PC-9 (cell line): ENCODE results near the gene FRRS1. TPM values are rescaled to one million over a fixed set of nuclear protein-coding genes. Genes with fewer than 3 reads are reported as not detected.

Experiments
- BruUV-seq: library from RNA; stranded (reverse); fragments of 400-500 nt; replicated peaks from 2 replicates; lab custom pipeline; 2021; lab: Mats Ljungman, UMichigan
- CTCF ChIA-PET: fragments of 300-600 bp; sonication (Branson Sonifier 250); formaldehyde crosslinking; loops from one replicate; lab custom pipeline; 2022; ENCODE audit warnings: antibody characterized with exemption; lab: Charles Lee
- POLR2A ChIA-PET: fragments of 300-600 bp; sonication (Branson Sonifier 250); formaldehyde crosslinking; loops from one replicate; lab custom pipeline; 2022; ENCODE audit warnings: antibody characterized with exemption; ENCODE audit not compliant: unreplicated experiment; lab: Charles Lee
- DNase-seq, 2 experiments: peaks; one replicate each; pipeline versions ENCODE4 v3.0.0 to v3.0.0-alpha.2; 2015 to 2022; ENCODE audit warnings: mixed read lengths in 1 of 2
- H2AFZ ChIP-seq: fragments of 200-600 bp; sonication (generic); 2 replicates; pipeline ENCODE4 v1.8.1; 2017; ENCODE audit warnings: antibody characterized with exemption
- H3F3A ChIP-seq: fragments of 200-600 bp; sonication (generic); 2 replicates; pipeline ENCODE4 v1.8.1; 2017; ENCODE audit warnings: antibody characterized with exemption, mild to moderate bottlenecking, low read depth; ENCODE audit not compliant: insufficient read depth
- H3K27ac ChIP-seq: fragments of 200-600 bp; sonication (generic); 2 replicates; pipeline ENCODE4 v1.6.1; 2016; ENCODE audit warnings: mixed run types
- H3K27me3 ChIP-seq: fragments of 200-600 bp; sonication (generic); 2 replicates; pipeline ENCODE4 v1.6.1; 2016; ENCODE audit warnings: low read depth, mixed run types; ENCODE audit not compliant: insufficient read depth
- H3K36me3 ChIP-seq: fragments of 200-600 bp; sonication (generic); 2 replicates; pipeline ENCODE4 v1.6.1; 2016; ENCODE audit warnings: low read depth, mixed run types
- H3K4me1 ChIP-seq: fragments of 200-600 bp; sonication (generic); replicated peaks from 2 replicates; pipeline ENCODE4 v1.6.1; 2016; ENCODE audit warnings: mixed run types; ENCODE audit not compliant: insufficient read depth
- H3K4me2 ChIP-seq: fragments of 200-600 bp; sonication (generic); 2 replicates; pipeline ENCODE4 v1.6.1; 2017; ENCODE audit warnings: mixed run types
- H3K4me3 ChIP-seq: fragments of 200-600 bp; sonication (generic); 2 replicates; pipeline ENCODE4 v1.6.1; 2016; ENCODE audit warnings: mixed run types
- H3K79me2 ChIP-seq: fragments of 200-600 bp; sonication (generic); 2 replicates; pipeline ENCODE4 v1.6.1; 2017; ENCODE audit warnings: low read depth, mixed run types
- H3K9me2 ChIP-seq: fragments of 200-600 bp; sonication (generic); 2 replicates; pipeline ENCODE4 v1.8.1; 2017; ENCODE audit warnings: mild to moderate bottlenecking; ENCODE audit not compliant: insufficient read depth
- H3K9me3 ChIP-seq: fragments of 200-600 bp; sonication (generic); 2 replicates; pipeline ENCODE4 v1.8.1; 2016; ENCODE audit warnings: low read depth; ENCODE audit not compliant: insufficient read depth
- H4K20me1 ChIP-seq: fragments of 200-600 bp; sonication (generic); 2 replicates; pipeline ENCODE4 v1.8.1; 2017; ENCODE audit not compliant: insufficient read depth
- CTCF ChIP-seq: fragments of 200-600 bp; sonication (generic); conservative IDR thresholded peaks from 2 replicates; pipeline ENCODE4 v1.6.1; 2017; ENCODE audit warnings: mixed run types, antibody characterized with exemption, mild to moderate bottlenecking, moderate library complexity
- EZH2 ChIP-seq: fragments of 200-600 bp; sonication (generic); IDR thresholded peaks from 2 replicates; pipeline ENCODE4 v1.8.0; 2017; ENCODE audit warnings: antibody characterized with exemption, low read depth
- intact Hi-C: fragments of 100-400 bp; cut with micrococcal nuclease; formaldehyde crosslinking; loops from one replicate; pipeline ENCODE4 v1.10.0; 2022; ENCODE audit not compliant: unreplicated experiment
- total RNA-seq: library from RNA; stranded (reverse); gene quantifications from 2 replicates; pipeline ENCODE4 v1.2.3, GENCODE V29; 2021

The FRRS1 gene
- total RNA-seq, 1 experiment from 2014 or later: 7.3 TPM

- Histone ChIP-seq H3K9me3 (no peaks in the 10 kb centered on the region), H4K20me1 (no peaks in the 10 kb centered on the region), H3K4me2 (no peak overlapping the region), H3K4me3 (no peak overlapping the region), H3K4me1 (no peaks in the 10 kb centered on the region), H3K9me2 (no peaks in the 10 kb centered on the region), H3K27me3 (no peaks in the 10 kb centered on the region), H3K79me2 (no peaks in the 10 kb centered on the region), H3K36me3 (no peaks in the 10 kb centered on the region), H2AFZ (no peak overlapping the region), H3K27ac (no peak overlapping the region), H3F3A (no peaks in the 10 kb centered on the region)
- no TSS peak for BruUV-seq
- CTCF ChIA-PET: no interaction called here
- intact Hi-C loops: no loop called here
- POLR2A ChIA-PET: no interaction called here
- TF ChIP-seq CTCF: no peak
- DNase-seq: no peak
Observed at GRCh38 chr1:99781798-99782197, 15.4 kb upstream of the FRRS1 start.

- H3K27ac ChIP-seq: no peak overlapping the region
- H3K9me2 ChIP-seq: no peaks in the 10 kb centered on the region
- peak overlapping the region; percentile 26; the same call in 1 of the 2 replicates for H2AFZ ChIP-seq
- CTCF ChIA-PET: no interaction called here
- no peak overlapping the region for H3K4me3 ChIP-seq
- no peaks in the 10 kb centered on the region for H4K20me1 ChIP-seq
- H3K79me2 ChIP-seq: no peaks in the 10 kb centered on the region
- intact Hi-C loops: no loop called here
- POLR2A ChIA-PET: no interaction called here
- DNase-seq: peak in 1 of 2 experiments; percentile 15
- H3K4me1 ChIP-seq: no peaks in the 10 kb centered on the region
- H3K9me3 ChIP-seq: no peaks in the 10 kb centered on the region
- H3K27me3 ChIP-seq: no peaks in the 10 kb centered on the region
- H3F3A ChIP-seq: no peaks in the 10 kb centered on the region
- no TSS peak for BruUV-seq
- H3K36me3 ChIP-seq: no peaks in the 10 kb centered on the region
- no peak overlapping the region for H3K4me2 ChIP-seq
- no peak for TF ChIP-seq CTCF
- no peak for TF ChIP-seq EZH2
Observed at GRCh38 chr1:99777752-99778151, 11.3 kb upstream of the FRRS1 start.

- DNase-seq: no peak
- POLR2A ChIA-PET: no interaction called here
- H2AFZ ChIP-seq: no peak overlapping the region
- H3K27ac ChIP-seq: no peak overlapping the region
- no TSS peak for BruUV-seq
- H3K4me2 ChIP-seq: no peak overlapping the region
- H3K9me2 ChIP-seq: no peaks in the 10 kb centered on the region
- no peaks in the 10 kb centered on the region for H3K36me3 ChIP-seq
- no peak overlapping the region for H3K4me3 ChIP-seq
- CTCF ChIA-PET: no interaction called here
- H3K4me1 ChIP-seq: no peaks in the 10 kb centered on the region
- no peaks in the 10 kb centered on the region for H3K79me2 ChIP-seq
- no peaks in the 10 kb centered on the region for H4K20me1 ChIP-seq
- TF ChIP-seq CTCF: no peak
- TF ChIP-seq EZH2: no peak
- no peaks in the 10 kb centered on the region for H3K27me3 ChIP-seq
- H3F3A ChIP-seq: no peaks in the 10 kb centered on the region
- intact Hi-C loops: no loop called here
- H3K9me3 ChIP-seq: no peaks in the 10 kb centered on the region
Observed at GRCh38 chr1:99776120-99776519, 9.7 kb upstream of the FRRS1 start.
